NCI-H2029 treated with DMSO at 0.1 percent for 48 hours (cell line): ENCODE measurements around the gene CERS3.

Experiments
- DNase-seq: peaks from one replicate; lab custom pipeline; 2025; lab: John Stamatoyannopoulos, UW

Gene CERS3

GRCh38 chr15:100529556-100529955 lies 806 bp upstream of the CERS3 start:
- DNase-seq, result no peak

GRCh38 chr15:100526027-100526481 lies 2.7 kb downstream of the CERS3 start:
- DNase-seq, result peak; percentile 18

GRCh38 chr15:100525436-100525835 lies 3.3 kb downstream of the CERS3 start:
- no peak for DNase-seq

- no peak for DNase-seq
These were observed 4.4 kb downstream of the CERS3 start for GRCh38 chr15:100524326-100524725.

- DNase-seq, result no peak
These were observed 6.8 kb downstream of the CERS3 start for GRCh38 chr15:100521907-100522306.

- DNase-seq, result no peak
These were observed 8.4 kb downstream of the CERS3 start for GRCh38 chr15:100520132-100520921.

GRCh38 chr15:100517846-100518245 lies 10.9 kb downstream of the CERS3 start:
- no peak for DNase-seq

GRCh38 chr15:100516643-100517512 lies 11.9 kb downstream of the CERS3 start:
- DNase-seq, result peak; percentile 5

- DNase-seq, result no peak
These were observed 13.0 kb downstream of the CERS3 start for GRCh38 chr15:100515758-100516157.

GRCh38 chr15:100508641-100509300 lies 20.0 kb downstream of the CERS3 start:
- DNase-seq, result no peak

GRCh38 chr15:100502651-100503050 lies 26.1 kb downstream of the CERS3 start:
- DNase-seq, result no peak

GRCh38 chr15:100501117-100501516 lies 27.6 kb downstream of the CERS3 start:
- no peak for DNase-seq

- no peak for DNase-seq
These were observed 28.3 kb downstream of the CERS3 start for GRCh38 chr15:100500226-100500990.

GRCh38 chr15:100495861-100496260 lies 32.9 kb downstream of the CERS3 start:
- DNase-seq, result no peak

- DNase-seq, result no peak
These were observed 35.5 kb downstream of the CERS3 start for GRCh38 chr15:100493213-100493612.

GRCh38 chr15:100484443-100484842 lies 44.3 kb downstream of the CERS3 start:
- no peak for DNase-seq

GRCh38 chr15:100483370-100483769 lies 45.4 kb downstream of the CERS3 start:
- DNase-seq, result no peak

- no peak for DNase-seq
These were observed 51.9 kb downstream of the CERS3 start for GRCh38 chr15:100476805-100477204.

GRCh38 chr15:100472736-100473135 lies 56.0 kb downstream of the CERS3 start:
- DNase-seq, result no peak

- DNase-seq, result no peak
These were observed 56.8 kb downstream of the CERS3 start for GRCh38 chr15:100471933-100472332.

GRCh38 chr15:100468285-100468684 lies 60.5 kb downstream of the CERS3 start:
- DNase-seq, result no peak

GRCh38 chr15:100466073-100466472 lies 62.7 kb downstream of the CERS3 start:
- DNase-seq, result no peak
